H9 (cell line): Measurements from ENCODE around the gene TAF3. TPM values are rescaled to one million over a fixed set of nuclear protein-coding genes. Genes with fewer than 3 reads are reported as not detected.

ENCODE experiments used
- DNase-seq: peaks from one replicate; pipeline ENCODE4 v3.0.0-alpha.2; 2017
- H2AFZ ChIP-seq: one replicate; pipeline ENCODE4 v1.6.1; 2013; ENCODE audit warnings: mild to moderate bottlenecking, low read length, control low read depth, moderate library complexity
- H2AK5ac ChIP-seq: 2 replicates; pipeline ENCODE4 v1.6.1; 2013; ENCODE audit warnings: low read length, control low read depth, mixed read lengths; ENCODE audit not compliant: insufficient read length
- H2BK120ac ChIP-seq: one replicate; pipeline ENCODE4 v1.6.1; 2013; ENCODE audit warnings: low read depth, mild to moderate bottlenecking, low read length, control low read depth, inconsistent platforms; ENCODE audit not compliant: poor library complexity, severe bottlenecking
- H2BK12ac ChIP-seq: 2 replicates; pipeline ENCODE4 v1.6.1; 2013; ENCODE audit warnings: low read length, control low read depth, mixed read lengths, low read depth; ENCODE audit not compliant: insufficient read length
- H2BK15ac ChIP-seq: 2 replicates; pipeline ENCODE4 v1.6.1; 2013; ENCODE audit warnings: low read depth, low read length, control low read depth
- H2BK20ac ChIP-seq: one replicate; pipeline ENCODE4 v1.6.1; 2013; ENCODE audit warnings: low read depth, mild to moderate bottlenecking, low read length, control low read depth, inconsistent platforms; ENCODE audit not compliant: poor library complexity, severe bottlenecking
- H2BK5ac ChIP-seq: 2 replicates; pipeline ENCODE4 v1.6.1; 2013; ENCODE audit warnings: low read length, control low read depth, mixed read lengths; ENCODE audit not compliant: insufficient read length
- H3K14ac ChIP-seq: 2 replicates; pipeline ENCODE4 v1.6.1; 2013; ENCODE audit warnings: low read length, control low read depth; ENCODE audit not compliant: insufficient read depth
- H3K18ac ChIP-seq: 2 replicates; pipeline ENCODE4 v1.6.1; 2013; ENCODE audit warnings: low read depth, mild to moderate bottlenecking, mixed read lengths, low read length, control low read depth; ENCODE audit not compliant: insufficient read length
- H3K23ac ChIP-seq: 2 replicates; pipeline ENCODE4 v1.6.1; 2013; ENCODE audit warnings: low read length, control low read depth, mixed read lengths, low read depth; ENCODE audit not compliant: insufficient read length
- H3K23me2 ChIP-seq: 2 replicates; pipeline ENCODE4 v1.6.1; 2013; ENCODE audit warnings: low read depth, mild to moderate bottlenecking, mixed read lengths, low read length, control low read depth; ENCODE audit not compliant: insufficient read length, poor library complexity, severe bottlenecking
- H3K27ac ChIP-seq: 2 replicates; pipeline ENCODE4 v1.5.1; 2013; ENCODE audit warnings: low read length, control low read depth, mixed read lengths, low read depth; ENCODE audit not compliant: insufficient read length
- H3K27me3 ChIP-seq: 2 replicates; pipeline ENCODE4 v1.6.1; 2013; ENCODE audit warnings: low read length, control low read depth, inconsistent platforms; ENCODE audit not compliant: insufficient read depth
- H3K4ac ChIP-seq: 2 replicates; pipeline ENCODE4 v1.6.1; 2013; ENCODE audit warnings: low read depth, mild to moderate bottlenecking, control low read depth, inconsistent platforms, low read length, moderate library complexity
- H3K4me1 ChIP-seq: 2 replicates; pipeline ENCODE4 v1.6.1; 2013; ENCODE audit warnings: low read length, control low read depth, inconsistent platforms; ENCODE audit not compliant: insufficient read depth
- H3K4me2 ChIP-seq: 2 replicates; pipeline ENCODE4 v1.6.1; 2013; ENCODE audit warnings: low read length, control low read depth, mixed read lengths; ENCODE audit not compliant: insufficient read length, insufficient read depth
- H3K56ac ChIP-seq: 2 replicates; pipeline ENCODE4 v1.6.1; 2013; ENCODE audit warnings: low read depth, mild to moderate bottlenecking, mixed read lengths, low read length, control low read depth; ENCODE audit not compliant: insufficient read length
- H3K79me1 ChIP-seq: 2 replicates; pipeline ENCODE4 v1.6.1; 2013; ENCODE audit warnings: low read depth, mild to moderate bottlenecking, moderate library complexity, low read length, control low read depth, inconsistent platforms; ENCODE audit not compliant: insufficient read depth, poor library complexity, severe bottlenecking
- H3K79me2 ChIP-seq: 2 replicates; pipeline ENCODE4 v1.6.1; 2013; ENCODE audit warnings: low read length, control low read depth, inconsistent platforms; ENCODE audit not compliant: insufficient read depth
- H3K9ac ChIP-seq: 2 replicates; pipeline ENCODE4 v1.6.1; 2013; ENCODE audit warnings: low read length, control low read depth, mixed read lengths; ENCODE audit not compliant: insufficient read length; ENCODE audit errors: extremely low read depth
- H3K9me3 ChIP-seq: one replicate; pipeline ENCODE4 v1.6.1; 2013; ENCODE audit warnings: low read depth, low read length, inconsistent platforms; ENCODE audit not compliant: control insufficient read depth
- H3T11ph ChIP-seq: one replicate; pipeline ENCODE4 v1.6.1; 2013; ENCODE audit warnings: mild to moderate bottlenecking, low read length, control low read depth, inconsistent platforms
- H4K20me1 ChIP-seq: one replicate; pipeline ENCODE4 v1.6.1; 2013; ENCODE audit not compliant: control insufficient read depth, insufficient read length, insufficient read depth
- H4K5ac ChIP-seq: 2 replicates; pipeline ENCODE4 v1.6.1; 2013; ENCODE audit warnings: low read depth, mild to moderate bottlenecking, mixed read lengths, low read length, control low read depth; ENCODE audit not compliant: insufficient read length
- H4K8ac ChIP-seq: replicated peaks from 2 replicates; pipeline ENCODE4 v1.6.1; 2013; ENCODE audit warnings: low read length, control low read depth, mixed read lengths, low read depth; ENCODE audit not compliant: insufficient read length
- H4K91ac ChIP-seq: 2 replicates; pipeline ENCODE4 v1.6.1; 2013; ENCODE audit warnings: low read depth, mild to moderate bottlenecking, moderate library complexity, mixed read lengths, low read length, control low read depth; ENCODE audit not compliant: insufficient read length
- H3K27ac Mint-ChIP-seq, 3 experiments: 2 replicates in 2 of 3; 3 replicates in 1 of 3; pipeline ENCODE4 v1.8.0; 2020 to 2021; ENCODE audit warnings: mixed read lengths in 3 of 3, mild to moderate bottlenecking in 1 of 3, moderate library complexity in 1 of 3
- H3K27me3 Mint-ChIP-seq: 2 replicates; pipeline ENCODE4 v1.8.0; 2021; ENCODE audit warnings: low read depth, mild to moderate bottlenecking, moderate library complexity, mixed read lengths
- H3K36me3 Mint-ChIP-seq, 3 experiments: 2 replicates in 2 of 3; 3 replicates in 1 of 3; pipeline ENCODE4 v1.8.0; 2020 to 2021; ENCODE audit warnings: low read depth in 3 of 3, mixed read lengths in 3 of 3; ENCODE audit not compliant: insufficient read depth in 1 of 3
- H3K4me1 Mint-ChIP-seq, 2 experiments: 2 replicates each; pipeline ENCODE4 v1.8.0; 2020; ENCODE audit warnings: mixed read lengths in 2 of 2
- H3K4me3 Mint-ChIP-seq, 2 experiments: 2 replicates in 1 of 2; 3 replicates in 1 of 2; pipeline ENCODE4 v1.8.0; 2020 to 2021; ENCODE audit warnings: mild to moderate bottlenecking in 2 of 2, mixed read lengths in 2 of 2, moderate library complexity in 1 of 2
- H3K9me3 Mint-ChIP-seq, 2 experiments: 2 replicates in 1 of 2; 3 replicates in 1 of 2; pipeline ENCODE4 v1.8.0; 2020; ENCODE audit warnings: mild to moderate bottlenecking in 2 of 2, mixed read lengths in 2 of 2, moderate library complexity in 1 of 2
- CTCF ChIP-seq: fragments of 200-600 bp; sonication (generic); conservative IDR thresholded peaks from 3 replicates; pipeline ENCODE4 v1.8.0; 2021; ENCODE audit warnings: antibody characterized with exemption, mild to moderate bottlenecking
- WGBS: extraction: QIAGEN DNeasy Blood & Tissue Kit; methylation state at CpG from one replicate; pipeline ENCODE4 v1.1.7; 2013; ENCODE audit warnings: missing lambda C conversion rate, low lambda C conversion rate, mixed read lengths; ENCODE audit not compliant: insufficient read length; ENCODE audit errors: extremely low coverage; 5-methylcytosine and 5-hydroxymethylcytosine counted together
- total RNA-seq: library from RNA; stranded (reverse); gene quantifications from 2 replicates; pipeline ENCODE4 v1.2.1, GENCODE V29; 2021

TAF3 gene
- total RNA-seq, 1 experiment from 2014 or later, result 10.2 TPM

GRCh38 chr10:7874864-7875263, 56.6 kb downstream of the TAF3 start:
- H2BK120ac ChIP-seq, result no peak overlapping the region
- no peak overlapping the region for H2AK5ac ChIP-seq
- no peaks in the 10 kb centered on the region for H3K4me1 ChIP-seq
- no peaks in the 10 kb centered on the region for H3K79me2 ChIP-seq
- Mint-ChIP-seq H3K4me3 (no peak overlapping the region), H3K9me3 (no peaks in the 10 kb centered on the region), H3K27me3 (no peaks in the 10 kb centered on the region), H3K27ac (no peak overlapping the region), H3K4me1 (peaks cover 10 to 11% of the 10 kb centered on the region in 2 experiments), H3K36me3 (no peaks in the 10 kb centered on the region)
- WGBS, result no CpG with 5 or more reads among the region's 2 CpGs
- no peaks in the 10 kb centered on the region for H3K9me3 ChIP-seq
- no peak overlapping the region for H4K8ac ChIP-seq
- H3K9ac ChIP-seq, result no peak overlapping the region
- no peak for DNase-seq
- H3K4me2 ChIP-seq, result no peak overlapping the region
- TF ChIP-seq CTCF, result no peak
- H3T11ph ChIP-seq, result no peak overlapping the region
- no peak overlapping the region for H3K56ac ChIP-seq
- no peak overlapping the region for H3K4ac ChIP-seq
- H2BK12ac ChIP-seq, result no peak overlapping the region
- no peak overlapping the region for H4K5ac ChIP-seq
- no peak overlapping the region for H3K18ac ChIP-seq
- H3K23me2 ChIP-seq, result no peaks in the 10 kb centered on the region
- H4K20me1 ChIP-seq, result no peaks in the 10 kb centered on the region
- H3K27ac ChIP-seq, result no peak overlapping the region
- H3K27me3 ChIP-seq, result no peaks in the 10 kb centered on the region
- no peak overlapping the region for H4K91ac ChIP-seq
- no peak overlapping the region for H2BK5ac ChIP-seq
- H2BK20ac ChIP-seq, result no peak overlapping the region
- H2AFZ ChIP-seq, result no peak overlapping the region
- no peak overlapping the region for H3K14ac ChIP-seq
- H3K79me1 ChIP-seq, result no peaks in the 10 kb centered on the region
- H3K23ac ChIP-seq, result no peak overlapping the region
- no peak overlapping the region for H2BK15ac ChIP-seq
